ENCODE results near the gene KARS1.

DNA sequence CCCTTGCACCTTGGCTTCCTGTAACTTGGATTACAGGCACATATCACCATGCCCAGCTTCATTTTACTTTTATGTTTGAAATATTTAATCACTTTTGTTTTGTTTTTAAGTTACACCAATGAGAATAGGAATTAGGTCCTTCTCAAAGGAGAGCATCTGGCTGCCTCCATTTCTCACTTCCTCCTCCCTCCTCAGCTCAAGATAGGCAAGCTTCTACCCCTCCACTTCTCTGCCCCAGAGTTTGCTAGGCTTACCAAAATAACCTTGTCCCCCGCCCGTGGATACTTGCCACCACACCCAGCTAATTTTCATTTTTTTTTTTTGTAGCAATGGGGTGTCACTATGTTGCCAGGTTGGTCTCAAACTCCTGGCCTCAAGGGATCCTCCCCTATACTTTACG, 63.4 kb downstream of the KARS1 start:
- no peak for TF ChIP-seq POLR2A (IDR thresholded peaks at IDR 0.05)
- TF ChIP-seq, protein P1, sequence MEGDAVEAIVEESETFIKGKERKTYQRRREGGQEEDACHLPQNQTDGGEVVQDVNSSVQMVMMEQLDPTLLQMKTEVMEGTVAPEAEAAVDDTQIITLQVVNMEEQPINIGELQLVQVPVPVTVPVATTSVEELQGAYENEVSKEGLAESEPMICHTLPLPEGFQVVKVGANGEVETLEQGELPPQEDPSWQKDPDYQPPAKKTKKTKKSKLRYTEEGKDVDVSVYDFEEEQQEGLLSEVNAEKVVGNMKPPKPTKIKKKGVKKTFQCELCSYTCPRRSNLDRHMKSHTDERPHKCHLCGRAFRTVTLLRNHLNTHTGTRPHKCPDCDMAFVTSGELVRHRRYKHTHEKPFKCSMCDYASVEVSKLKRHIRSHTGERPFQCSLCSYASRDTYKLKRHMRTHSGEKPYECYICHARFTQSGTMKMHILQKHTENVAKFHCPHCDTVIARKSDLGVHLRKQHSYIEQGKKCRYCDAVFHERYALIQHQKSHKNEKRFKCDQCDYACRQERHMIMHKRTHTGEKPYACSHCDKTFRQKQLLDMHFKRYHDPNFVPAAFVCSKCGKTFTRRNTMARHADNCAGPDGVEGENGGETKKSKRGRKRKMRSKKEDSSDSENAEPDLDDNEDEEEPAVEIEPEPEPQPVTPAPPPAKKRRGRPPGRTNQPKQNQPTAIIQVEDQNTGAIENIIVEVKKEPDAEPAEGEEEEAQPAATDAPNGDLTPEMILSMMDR (IDR thresholded peaks at IDR 0.05), result no peak
